Gastroesophageal sphincter (tissue), 3 donors: Measurements from ENCODE around the gene MORC1.

Experiments used
- CTCF ChIP-seq, 4 experiments: fragments of 200-600 bp in 2 of 4; fragments of 450-650 bp in 2 of 4; sonication (generic) in 1 of 4; IDR thresholded peaks; one replicate each; pipeline ENCODE4 v1.5.1; 2017 to 2019; ENCODE audit warnings: antibody characterized with exemption in 4 of 4, mild to moderate bottlenecking in 2 of 4, moderate library complexity in 2 of 4
- EP300 ChIP-seq: sonication (generic); formaldehyde crosslinking; IDR thresholded peaks from one replicate; pipeline ENCODE4 v1.6.1; 2017; ENCODE audit warnings: antibody characterized with exemption, mild to moderate bottlenecking
- POLR2A ChIP-seq, 2 donors: fragments of 450-650 bp; IDR thresholded peaks; one replicate each; pipeline ENCODE4 v1.6.1; 2017; ENCODE audit warnings: antibody characterized with exemption in 2 of 2, mild to moderate bottlenecking in 2 of 2, moderate library complexity in 1 of 2
- POLR2AphosphoS5 ChIP-seq: sonication (generic); formaldehyde crosslinking; IDR thresholded peaks from one replicate; pipeline ENCODE4 v1.6.1; 2017; ENCODE audit warnings: antibody characterized with exemption

GRCh38 chr3:108951820-108952501 lies 166.0 kb downstream of the MORC1 start:
- TF ChIP-seq POLR2AphosphoS5: no peak
- no peak for TF ChIP-seq CTCF (IDR thresholded peaks at IDR 0.05)
- TF ChIP-seq POLR2A (IDR thresholded peaks at IDR 0.05): no peak
- no peak for TF ChIP-seq EP300
